ENCODE results near the gene PLOD2.

- no peak for TF ChIP-seq POLR2A (IDR thresholded peaks at IDR 0.05; ENCODE audit: low read depth, low read length)
- TF ChIP-seq POLR2AphosphoS5 (IDR thresholded peaks at IDR 0.05; ENCODE audit: low read depth, low read length), result no peak
- no peak for TF ChIP-seq TAF1 (IDR thresholded peaks at IDR 0.05; ENCODE audit: low read depth, low read length)
Measured at GRCh38 chr3:146154316-146154715, 6.7 kb downstream of the PLOD2 start.
